Stimulated activated CD8-positive, alpha-beta memory T cell treated with anti-CD3 and anti-CD28 coated beads, Interleukin-15, amount 100 ng/mL, for 4 hours (primary cell): Measurements from ENCODE around the gene STPG4.
"Not testable (repeated sequence)": the region's sequence is repeated elsewhere in the genome, so short reads cannot be mapped to it uniquely, and the experiment has no call there.

ENCODE experiments used
- DNase-seq, 2 donors: peaks; one replicate each; pipeline ENCODE4 v3.0.0-alpha.2; 2020; ENCODE audit warnings: low read depth in 2 of 2

The STPG4 gene

GRCh38 chr2:47127862-47128543, 27.1 kb downstream of the STPG4 start:
- DNase-seq = no peak

DNA sequence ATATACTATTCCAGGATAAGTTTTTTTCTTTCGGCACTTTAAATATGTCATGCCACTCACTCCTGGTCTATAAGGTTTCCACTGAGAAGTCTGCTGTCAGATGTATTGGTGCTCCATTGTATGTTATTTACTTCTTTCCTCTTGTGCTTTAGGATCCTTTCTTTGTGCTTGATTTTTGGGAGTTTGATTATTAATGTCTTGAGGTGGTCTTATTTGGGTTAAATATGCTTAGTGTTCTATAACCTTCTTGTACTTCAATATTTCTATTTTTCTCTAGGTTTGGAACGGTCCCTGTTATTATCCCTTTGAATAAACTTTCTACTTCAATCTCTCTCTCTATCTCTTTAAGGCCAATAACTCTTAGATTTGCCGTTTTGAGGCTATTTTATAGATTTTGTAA, 28.3 kb downstream of the STPG4 start:
- no peak for DNase-seq

GRCh38 chr2:47124740-47125139, 30.4 kb downstream of the STPG4 start:
- not testable (repeated sequence) for DNase-seq

DNA sequence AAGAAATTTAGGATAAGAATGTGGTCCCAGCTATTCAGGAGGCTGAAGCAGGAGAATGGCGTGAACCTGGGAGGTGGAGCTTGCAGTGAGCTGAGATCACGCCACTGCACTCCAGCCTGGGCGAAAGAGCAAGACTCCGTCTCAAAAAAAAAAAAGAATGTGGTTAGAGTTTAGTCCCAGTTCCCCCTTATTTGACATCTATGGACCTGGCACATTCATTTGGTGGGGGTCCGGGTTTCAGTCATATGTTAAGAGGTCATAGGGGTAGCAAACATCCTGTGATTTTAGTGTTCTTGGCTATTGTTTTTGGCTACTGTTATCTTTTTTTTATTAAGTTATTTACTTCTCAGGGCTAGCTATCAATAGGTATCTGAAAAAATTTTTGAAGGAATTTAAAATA, 34.7 kb downstream of the STPG4 start:
- not testable (repeated sequence) for DNase-seq

- no peak for DNase-seq
Measured at GRCh38 chr2:47119001-47119400, 36.1 kb downstream of the STPG4 start.

DNA sequence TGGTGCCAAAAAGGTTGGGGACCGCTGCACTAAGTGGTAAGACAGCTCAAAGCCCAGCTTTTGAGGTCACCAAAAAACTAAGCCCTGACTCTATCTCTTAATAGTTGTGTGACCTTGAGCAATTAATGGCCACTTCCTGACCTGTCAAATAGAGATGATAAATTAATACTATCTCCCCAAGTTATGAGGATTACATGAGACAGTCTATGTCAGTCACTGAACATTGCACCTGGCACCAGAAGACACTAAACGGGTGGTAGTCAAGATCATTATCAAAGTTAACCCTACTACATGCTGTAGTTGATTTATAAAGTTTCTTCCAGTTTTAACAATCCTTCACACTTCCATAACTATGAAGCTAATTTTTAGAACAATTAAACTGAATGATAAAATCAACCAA, 36.5 kb downstream of the STPG4 start:
- DNase-seq = no peak

- DNase-seq = no peak
Measured at GRCh38 chr2:47112665-47113435, 42.3 kb downstream of the STPG4 start.

DNA sequence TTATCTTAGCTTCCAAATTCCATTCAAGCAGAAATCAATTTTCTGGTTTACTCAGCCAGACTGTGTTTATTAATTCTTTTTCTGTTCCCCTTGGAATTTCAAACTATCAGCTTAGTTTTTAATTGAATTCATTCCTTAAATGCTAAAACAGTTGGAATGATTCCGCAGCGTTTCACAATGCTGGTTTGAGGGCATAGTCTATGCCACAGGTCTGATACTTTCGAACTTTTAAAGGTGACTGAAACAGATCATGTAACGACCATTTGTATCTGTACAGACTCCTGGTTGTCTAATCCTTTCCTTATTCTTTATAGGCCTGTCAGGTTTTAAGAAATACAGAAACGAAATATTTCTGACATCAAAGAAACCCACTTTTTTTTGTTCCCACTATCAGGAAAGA, 45.4 kb downstream of the STPG4 start:
- DNase-seq = no peak

DNA sequence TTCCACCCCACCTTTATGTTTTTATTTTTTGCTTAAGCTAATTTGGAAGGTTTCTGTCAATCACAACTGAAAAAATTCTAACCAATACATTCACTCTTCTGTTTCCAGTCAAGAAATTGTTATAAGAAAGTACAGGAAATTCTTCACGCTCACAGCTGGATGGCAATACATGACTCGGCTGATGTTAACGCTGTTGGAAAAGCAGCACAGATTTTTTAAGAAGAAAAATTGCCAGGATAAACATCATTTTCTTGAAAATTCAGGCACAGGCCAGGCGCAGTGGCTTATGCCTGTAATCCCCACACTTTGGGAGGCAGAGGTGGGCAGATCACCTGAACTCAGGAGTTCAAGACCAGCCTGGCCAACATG, 46.1 kb downstream of the STPG4 start:
- DNase-seq = no peak

- not testable (repeated sequence) for DNase-seq
Measured at GRCh38 chr2:47108267-47109006, 46.7 kb downstream of the STPG4 start.

- not testable (repeated sequence) for DNase-seq
Measured at GRCh38 chr2:47107201-47107600, 47.9 kb downstream of the STPG4 start.

GRCh38 chr2:47106231-47106630, 48.9 kb downstream of the STPG4 start:
- not testable (repeated sequence) for DNase-seq

- not testable (repeated sequence) for DNase-seq
Measured at GRCh38 chr2:47099712-47100111, 55.4 kb downstream of the STPG4 start.

DNA sequence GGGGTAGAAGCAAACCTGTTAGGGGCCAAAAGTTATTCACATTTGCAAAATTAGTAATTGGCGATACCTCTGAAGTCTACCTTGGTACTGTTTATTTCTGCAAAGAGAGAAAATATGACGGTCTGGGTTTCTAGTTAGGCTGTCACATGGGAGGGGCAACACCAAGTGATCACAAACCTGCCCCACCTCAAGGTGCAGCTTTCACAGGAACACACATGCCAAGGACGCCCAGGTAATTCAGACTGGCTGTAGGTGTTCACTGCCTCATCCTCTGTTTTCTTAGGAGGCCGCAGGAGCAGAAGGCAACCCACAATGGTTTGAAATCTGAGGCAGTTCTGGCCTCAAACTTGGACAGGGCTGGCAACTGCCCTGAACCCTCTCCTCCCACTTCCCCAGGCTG, 56.2 kb downstream of the STPG4 start:
- no peak for DNase-seq

DNA sequence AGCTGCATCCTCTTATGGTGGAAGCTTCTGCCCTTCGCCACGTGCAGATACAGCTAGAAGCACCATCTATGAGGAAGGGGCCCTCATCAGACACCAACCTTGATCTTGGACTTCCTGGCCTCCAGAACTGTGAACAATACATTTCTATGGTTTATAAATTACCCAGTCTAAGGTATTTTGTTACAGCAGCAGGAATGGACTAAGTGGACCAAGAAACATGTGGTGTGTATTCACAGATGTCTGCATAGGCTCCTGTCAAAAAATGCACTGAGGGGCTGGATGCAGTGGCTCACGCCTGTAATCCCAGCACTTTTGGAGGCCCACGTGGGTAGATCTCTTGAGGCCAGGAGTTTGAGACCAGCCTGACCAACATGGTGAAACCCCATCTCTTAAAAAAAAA, 57.5 kb downstream of the STPG4 start:
- no peak for DNase-seq

- DNase-seq = no peak
Measured at GRCh38 chr2:47096451-47096850, 58.7 kb downstream of the STPG4 start.

DNA sequence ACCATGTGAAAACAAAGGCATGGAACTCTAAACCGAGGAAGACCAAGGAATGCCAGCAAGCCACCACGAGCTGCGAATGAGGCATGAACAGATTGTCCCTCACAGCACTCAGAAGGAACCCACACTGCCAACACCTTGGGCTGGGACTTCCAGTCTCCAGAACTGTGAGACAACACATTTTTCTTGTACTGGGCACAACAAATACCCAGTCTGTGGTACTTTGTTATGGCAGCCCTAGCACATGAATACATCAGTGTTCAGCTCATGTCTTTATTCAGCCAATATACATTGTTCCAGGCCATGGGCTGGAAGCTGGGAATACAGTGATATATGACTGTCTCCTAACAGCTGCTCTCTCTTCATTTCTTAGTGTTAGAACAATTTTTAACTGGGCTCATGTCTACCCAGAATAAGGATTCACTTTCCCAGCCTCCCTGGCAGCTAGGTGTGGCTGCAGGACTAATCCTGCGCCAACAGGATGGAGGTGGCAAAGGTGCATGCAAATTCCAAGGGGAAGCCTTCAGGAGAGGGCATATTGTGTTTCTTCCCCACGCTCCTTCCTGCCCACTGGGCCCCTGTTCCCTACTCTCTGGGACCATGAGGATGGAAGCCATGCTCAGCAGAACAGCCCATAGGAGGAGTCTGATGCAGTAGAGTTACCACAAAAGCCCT, 59.6 kb downstream of the STPG4 start:
- DNase-seq = no peak

DNA sequence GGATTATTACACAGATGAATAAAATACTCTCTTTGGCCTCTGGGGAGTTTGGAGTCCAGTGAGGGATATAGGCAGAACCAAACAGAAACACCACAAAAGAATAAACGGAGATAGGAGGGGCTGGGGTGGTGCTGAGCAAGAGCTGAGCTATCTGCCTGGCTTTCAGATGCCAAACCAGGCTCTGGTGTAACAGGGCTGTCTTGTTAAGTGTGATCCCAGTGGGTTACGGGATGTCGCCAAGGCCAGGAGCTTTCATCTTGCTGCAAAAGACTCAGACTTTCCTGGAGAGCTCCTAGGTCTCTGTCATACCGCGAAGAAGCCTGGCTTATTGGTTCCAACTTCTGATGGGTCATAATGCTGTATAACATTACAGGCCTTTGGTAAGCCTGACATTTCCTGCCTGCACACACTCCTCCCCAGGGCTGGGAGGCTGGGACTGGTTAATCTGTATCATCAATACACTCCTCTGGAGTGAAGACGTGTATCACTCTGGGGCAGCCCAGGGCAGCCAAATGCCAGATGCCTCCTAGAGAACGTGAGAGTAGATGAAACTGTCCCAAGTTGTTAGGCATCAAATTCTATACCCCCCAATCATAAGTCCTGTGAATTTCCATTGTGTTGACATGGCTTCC, 60.5 kb downstream of the STPG4 start:
- DNase-seq = no peak

DNA sequence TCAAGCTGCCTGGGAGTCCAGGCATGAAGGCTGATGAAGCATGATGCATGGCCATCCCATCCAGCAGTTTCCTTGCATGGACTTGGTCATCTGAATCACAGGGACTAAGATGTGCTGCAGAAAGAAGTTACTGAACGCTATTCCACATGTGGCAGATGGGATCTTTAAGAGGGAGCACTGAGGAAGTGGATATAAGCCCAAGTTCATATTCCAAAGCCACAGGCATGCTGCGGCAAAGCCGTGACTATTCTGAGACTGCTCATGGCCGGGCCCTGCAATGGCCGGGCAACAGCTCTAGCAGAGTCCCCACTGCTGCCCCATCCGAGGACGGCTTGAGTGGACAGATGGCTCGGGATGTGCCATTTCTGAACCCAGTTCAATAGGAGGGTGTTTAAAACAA, 61.5 kb downstream of the STPG4 start:
- no peak for DNase-seq

GRCh38 chr2:47092465-47092864, 62.6 kb downstream of the STPG4 start:
- DNase-seq = no peak

DNA sequence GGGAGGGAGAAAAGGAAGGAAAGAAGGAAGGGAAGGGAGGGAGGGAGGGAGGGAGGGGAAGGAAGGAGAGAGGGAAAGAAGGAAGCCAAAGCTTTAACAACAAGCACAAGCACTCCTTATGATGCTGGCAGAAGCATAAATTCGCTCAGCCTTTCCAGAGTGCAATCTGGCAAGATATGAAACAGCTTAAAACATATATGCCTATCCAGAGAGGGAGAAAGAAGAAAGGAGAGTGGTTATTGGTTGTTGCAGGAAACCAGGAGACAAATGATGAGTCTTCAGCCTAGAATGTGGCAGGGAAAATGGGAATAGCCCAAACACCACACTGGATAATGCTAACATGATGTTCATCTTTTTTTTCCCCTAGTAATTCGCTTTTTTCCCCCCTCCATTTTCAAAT, 64.0 kb downstream of the STPG4 start:
- DNase-seq = no peak

DNA sequence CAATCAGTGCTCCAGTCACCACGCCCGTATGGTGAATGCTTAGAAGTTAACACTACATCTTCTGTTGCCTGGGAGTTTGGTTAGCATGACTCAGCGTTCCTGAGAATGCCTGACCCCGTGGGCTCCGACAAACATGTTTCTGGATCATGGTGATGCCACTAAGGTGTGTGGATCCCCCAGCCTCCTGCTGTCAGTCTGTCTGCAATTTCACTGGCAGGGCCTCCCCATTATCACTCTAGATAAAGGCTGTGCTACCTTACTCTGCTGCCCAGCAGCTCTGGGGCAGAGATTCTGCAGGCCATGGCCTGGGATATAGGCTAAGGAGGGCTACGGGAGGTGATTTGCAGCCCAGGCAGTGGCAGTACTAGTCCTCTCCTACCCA, 66.0 kb downstream of the STPG4 start:
- DNase-seq = no peak
